SH-SY5Y (cell line): ENCODE data around the gene PDE6H.

Experiments
- GATA2 ChIP-seq: IDR thresholded peaks from 2 replicates; pipeline ENCODE4 v1.6.1; 2011; ENCODE audit warnings: mild to moderate bottlenecking, low read depth, low read length
- GATA3 ChIP-seq: IDR thresholded peaks from 2 replicates; pipeline ENCODE4 v1.6.1; 2011; ENCODE audit warnings: low read depth, mild to moderate bottlenecking, low read length, moderate library complexity

- TF ChIP-seq GATA2: no peak
- TF ChIP-seq GATA3: no peak
Measured at GRCh38 chr12:14965221-14965620, 7.6 kb upstream of the PDE6H start.
